Colonic mucosa (tissue), 4 donors: ENCODE measurements around the gene NTRK3. TPM values are rescaled to one million over a fixed set of nuclear protein-coding genes. Genes with fewer than 3 reads are reported as not detected.

ENCODE experiments used
- DNase-seq: peaks from one replicate; pipeline ENCODE4 v3.0.0-alpha.2; 2020
- H3K27ac ChIP-seq: fragments of 200-600 bp; one replicate; pipeline ENCODE4 v1.8.0; 2021
- H3K27me3 ChIP-seq: fragments of 200-600 bp; one replicate; pipeline ENCODE4 v1.8.0; 2021
- H3K36me3 ChIP-seq: fragments of 200-600 bp; one replicate; pipeline ENCODE4 v1.8.0; 2021
- H3K4me1 ChIP-seq: fragments of 200-600 bp; one replicate; pipeline ENCODE4 v1.8.0; 2021; ENCODE audit warnings: mild to moderate bottlenecking
- H3K4me3 ChIP-seq: fragments of 200-600 bp; one replicate; pipeline ENCODE4 v1.8.0; 2021
- H3K9ac ChIP-seq, 2 donors: one replicate each; pipeline ENCODE4 v1.7.0; 2013; ENCODE audit warnings: control low read depth in 2 of 2, low read depth in 2 of 2, low read length in 2 of 2
- H3K9me3 ChIP-seq: fragments of 200-600 bp; one replicate; pipeline ENCODE4 v1.8.0; 2021
- CTCF ChIP-seq: fragments of 200-600 bp; IDR thresholded peaks from one replicate; pipeline ENCODE4 v1.8.0; 2022; ENCODE audit warnings: antibody characterized with exemption, mild to moderate bottlenecking
- intact Hi-C: fragments of 100-400 bp; cut with DNase I; formaldehyde crosslinking; loops from one replicate; pipeline ENCODE4 v1.14.1; 2022
- total RNA-seq, 2 donors: library from RNA; stranded (reverse); fragmentation: NEBNext Ultra II Directional in 1 of 2; extraction: Animal tissue kit (Norgen Biotek cat#: 25700) in 1 of 2; gene quantifications; one replicate each; pipeline ENCODE4 v1.2.1, GENCODE V29; 2021
- donor health status: healthy.
- donor health status: DM: no; HTN: no; CAD: no.
- donor health status: DM: no; HTN: no; CAD: no.

The NTRK3 gene
- total RNA-seq, 2 donors from 2014 or later = 1.2 to 1.5 TPM

DNA sequence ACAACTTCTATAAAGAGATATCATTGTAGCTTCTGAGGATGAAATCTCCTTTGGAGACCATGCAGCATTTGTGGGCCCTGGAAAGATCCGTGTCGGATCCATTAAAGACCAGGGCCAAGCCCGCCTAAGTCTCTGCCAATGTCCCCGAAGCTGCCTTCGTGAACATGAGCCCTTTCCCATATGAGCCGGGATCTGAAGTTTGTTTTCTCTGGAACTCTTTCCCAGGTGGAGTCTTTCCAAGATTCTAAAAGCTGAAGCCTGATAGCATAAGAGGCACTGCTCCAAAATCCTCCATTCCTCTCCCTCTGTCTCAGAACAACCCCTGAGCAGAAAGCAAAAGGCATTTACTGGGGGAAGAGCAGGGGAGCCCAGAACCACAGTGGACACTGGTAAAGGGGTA is 274.6 kb downstream of the NTRK3 start:
- Histone ChIP-seq H3K4me3 (no peak overlapping the region), H3K9me3 (no peaks in the 10 kb centered on the region), H3K36me3 (no peaks in the 10 kb centered on the region), H3K27ac (no peak overlapping the region), H3K9ac (no peak overlapping the region), H3K4me1 (no peaks in the 10 kb centered on the region), H3K27me3 (no peaks in the 10 kb centered on the region)
- intact Hi-C loops = no loop called here
- no peak for DNase-seq
- no peak for TF ChIP-seq CTCF

- no peaks in the 10 kb centered on the region for H3K9me3 ChIP-seq
- no peak overlapping the region for H3K4me3 ChIP-seq
- no peak for TF ChIP-seq CTCF
- H3K4me1 ChIP-seq = no peaks in the 10 kb centered on the region
- no peaks in the 10 kb centered on the region for H3K27me3 ChIP-seq
- H3K27ac ChIP-seq = no peak overlapping the region
- H3K9ac ChIP-seq = no peak overlapping the region
- no peak for DNase-seq
- H3K36me3 ChIP-seq = no peaks in the 10 kb centered on the region
- intact Hi-C loops = no loop called here
These were observed 278.6 kb downstream of the NTRK3 start for GRCh38 chr15:87977907-87978306.

DNA sequence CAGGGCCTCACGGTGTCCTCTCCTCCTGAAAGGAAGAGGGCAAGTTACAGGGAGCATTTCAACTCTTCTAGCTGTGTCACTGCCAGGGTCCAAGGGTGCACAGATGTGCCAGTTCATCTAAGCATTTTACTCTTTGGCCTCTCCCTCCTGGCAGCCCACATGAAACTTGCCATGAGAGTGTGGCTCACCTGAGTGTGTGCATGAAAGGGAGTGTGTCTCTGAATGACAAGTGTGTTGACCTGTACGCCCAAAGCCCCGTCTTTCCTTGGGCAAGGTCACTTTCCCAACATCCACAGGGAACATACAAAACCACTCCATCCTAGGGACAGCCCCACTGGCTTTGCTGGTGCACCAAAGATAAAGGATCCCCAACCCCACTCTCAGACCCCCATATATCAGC is 280.0 kb downstream of the NTRK3 start:
- H3K36me3 ChIP-seq = no peaks in the 10 kb centered on the region
- H3K4me1 ChIP-seq = no peaks in the 10 kb centered on the region
- H3K9ac ChIP-seq = no peak overlapping the region
- no peaks in the 10 kb centered on the region for H3K27me3 ChIP-seq
- H3K9me3 ChIP-seq = no peaks in the 10 kb centered on the region
- intact Hi-C loops = no loop called here
- no peak overlapping the region for H3K4me3 ChIP-seq
- no peak for DNase-seq
- no peak for TF ChIP-seq CTCF
- no peak overlapping the region for H3K27ac ChIP-seq

DNA sequence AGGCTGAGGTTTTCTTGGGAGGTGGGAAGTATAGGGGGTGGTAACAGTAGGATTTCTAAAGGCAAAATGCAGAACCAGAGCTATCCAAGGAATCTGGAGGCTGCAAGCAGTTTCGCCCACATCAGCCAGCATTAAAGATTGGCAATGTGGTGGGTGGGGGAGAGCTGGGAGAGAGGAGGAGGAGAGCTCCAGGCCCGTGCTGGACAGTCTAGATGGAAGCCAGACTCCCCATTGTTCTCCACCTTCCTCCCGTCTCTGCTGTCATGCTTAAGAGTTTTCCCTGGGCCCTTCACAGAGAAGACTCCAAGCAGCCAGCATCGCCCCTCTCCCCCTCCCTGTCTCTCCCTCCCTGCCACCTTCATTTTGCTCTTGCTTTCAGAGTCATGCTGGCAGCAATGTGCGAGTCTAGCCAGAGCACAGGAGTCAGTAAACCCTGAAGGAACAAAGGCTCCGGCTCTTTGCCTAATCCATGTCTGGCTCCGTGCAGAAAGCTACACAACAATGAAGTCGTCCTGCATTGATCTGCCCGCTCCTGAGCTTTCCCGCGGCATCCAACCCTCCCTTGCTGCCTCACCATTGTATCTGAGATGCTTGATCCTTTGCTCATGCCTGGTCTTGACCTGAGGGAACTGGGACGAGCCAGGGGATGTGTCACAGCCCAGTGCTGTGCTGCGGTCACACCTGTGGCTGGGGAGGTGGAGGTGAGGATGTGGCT is 282.9 kb downstream of the NTRK3 start:
- DNase-seq = no peak
- no peak for TF ChIP-seq CTCF
- no peak overlapping the region for H3K27ac ChIP-seq
- no peak overlapping the region for H3K9ac ChIP-seq
- no peaks in the 10 kb centered on the region for H3K9me3 ChIP-seq
- H3K4me3 ChIP-seq = no peak overlapping the region
- no peaks in the 10 kb centered on the region for H3K27me3 ChIP-seq
- intact Hi-C loops = no loop called here
- no peaks in the 10 kb centered on the region for H3K36me3 ChIP-seq
- H3K4me1 ChIP-seq = no peaks in the 10 kb centered on the region

- no peak overlapping the region for H3K9ac ChIP-seq
- H3K27ac ChIP-seq = no peak overlapping the region
- intact Hi-C loops = no loop called here
- H3K36me3 ChIP-seq = no peaks in the 10 kb centered on the region
- no peaks in the 10 kb centered on the region for H3K27me3 ChIP-seq
- H3K4me3 ChIP-seq = no peak overlapping the region
- TF ChIP-seq CTCF = no peak
- DNase-seq = no peak
- H3K4me1 ChIP-seq = no peaks in the 10 kb centered on the region
- H3K9me3 ChIP-seq = no peaks in the 10 kb centered on the region
These were observed 285.5 kb downstream of the NTRK3 start for GRCh38 chr15:87971076-87971475.
